K562 (cell line): ENCODE results near the gene CPSF4. TPM values are rescaled to one million over a fixed set of nuclear protein-coding genes. Genes with fewer than 3 reads are reported as not detected.

Experiments used
- ATAC-seq: fragments of 200-7000 bp; cut with Tn5 transposase; 3 replicates; pipeline ENCODE4 v1.9.1; 2020; ENCODE audit warnings: moderate library complexity
- BruUV-seq: library from RNA; stranded (reverse); fragments of 400-500 nt; replicated peaks from 2 replicates; lab custom pipeline; 2021; lab: Mats Ljungman, UMichigan
- CTCF ChIA-PET: fragments of 300-600 bp; formaldehyde crosslinking; extraction: SDS; loops from one replicate; lab custom pipeline; 2021; ENCODE audit warnings: low intra/inter-chr PET ratio; lab: Yijun Ruan, JAX
- POLR2A ChIA-PET: fragments of 300-600, 350-650 bp; sonication (Branson Sonifier 250); formaldehyde crosslinking; extraction: SDS; loops from one replicate; lab custom pipeline; 2021; ENCODE audit warnings: antibody characterized with exemption, inconsistent platforms; lab: Yijun Ruan, JAX
- DNase-seq, 4 experiments: peaks; one replicate each; pipeline versions ENCODE4 v3.0.0 to v3.0.0-alpha.2; 2011 to 2018; ENCODE audit warnings: low spot score in 3 of 4, mixed read lengths in 3 of 4; ENCODE audit errors: extremely low read depth in 1 of 4
- FAIRE-seq: peaks from 2 replicates; lab custom pipeline; 2011; peaks lifted over from hg19 to GRCh38; lab: Jason Lieb, UNC
- H2AFZ ChIP-seq: 2 replicates; pipeline ENCODE4 v1.6.0; 2011; ENCODE audit warnings: low read depth, low read length, control low read depth, inconsistent platforms
- H3K27ac ChIP-seq: fragments of 200-600 bp; 3 replicates; pipeline ENCODE4 v1.8.0; 2011; ENCODE audit warnings: low read depth, mild to moderate bottlenecking, control low read depth, inconsistent platforms, low read length, moderate library complexity, mixed read lengths; ENCODE audit errors: extremely low read depth
- H3K27me3 ChIP-seq, 2 experiments: fragments of 300-600 bp in 1 of 2; 2 replicates in 1 of 2; 3 replicates in 1 of 2; pipeline versions ENCODE4 v1.6.0 to v1.8.0; 2011; ENCODE audit warnings: inconsistent platforms in 2 of 2, low read length in 2 of 2, mild to moderate bottlenecking in 1 of 2, mixed read lengths in 1 of 2, moderate library complexity in 1 of 2; ENCODE audit not compliant: control insufficient read depth in 2 of 2, insufficient read depth in 2 of 2
- H3K36me3 ChIP-seq: fragments of 300-600 bp; 3 replicates; pipeline ENCODE4 v1.8.0; 2011; ENCODE audit warnings: mild to moderate bottlenecking, low read length, inconsistent platforms; ENCODE audit not compliant: control insufficient read depth, insufficient read depth
- H3K4me1 ChIP-seq, 2 experiments: fragments of 200-600 bp in 1 of 2; replicated peaks in 1 of 2; 2 replicates in 1 of 2; 3 replicates in 1 of 2; pipeline versions ENCODE4 v1.5.1 to v1.8.0; 2011; ENCODE audit warnings: inconsistent platforms in 2 of 2, low read length in 2 of 2, mild to moderate bottlenecking in 1 of 2, mixed read lengths in 1 of 2, moderate library complexity in 1 of 2; ENCODE audit not compliant: control insufficient read depth in 2 of 2, insufficient read depth in 2 of 2
- H3K4me2 ChIP-seq: 2 replicates; pipeline ENCODE4 v1.6.1; 2011; ENCODE audit warnings: low read length, control low read depth, inconsistent platforms, mixed read lengths; ENCODE audit not compliant: insufficient read depth
- H3K4me3 ChIP-seq: fragments of 200-600 bp; sonication (generic), shearing (Covaris generic); 2 replicates; pipeline ENCODE4 v1.5.1; 2016; ENCODE audit warnings: control low read depth, inconsistent platforms
- H3K79me2 ChIP-seq: fragments of 200-600 bp; 3 replicates; pipeline ENCODE4 v1.8.0; 2011; ENCODE audit warnings: low read length, inconsistent platforms; ENCODE audit not compliant: control insufficient read depth, insufficient read depth
- H3K9ac ChIP-seq, 2 experiments: 2 replicates each; pipeline versions ENCODE4 v1.6.0 to v1.6.1; 2011; ENCODE audit warnings: low read depth in 2 of 2, low read length in 2 of 2, control low read depth in 1 of 2, inconsistent platforms in 1 of 2, mild to moderate bottlenecking in 1 of 2, mixed read lengths in 1 of 2; ENCODE audit not compliant: insufficient read depth in 1 of 2
- H3K9me1 ChIP-seq: one replicate; pipeline ENCODE4 v1.6.0; 2011; ENCODE audit warnings: inconsistent platforms, mild to moderate bottlenecking, low read length, moderate library complexity; ENCODE audit not compliant: control insufficient read depth, insufficient read depth
- H3K9me3 ChIP-seq: replicated peaks from 2 replicates; pipeline ENCODE4 v1.5.1; 2011; ENCODE audit warnings: low read depth, low read length, inconsistent platforms; ENCODE audit not compliant: control insufficient read depth, insufficient read depth
- H4K20me1 ChIP-seq: replicated peaks from 2 replicates; pipeline ENCODE4 v1.6.1; 2011; ENCODE audit warnings: low read length, inconsistent platforms, mixed read lengths; ENCODE audit not compliant: control insufficient read depth, insufficient read depth
- ELF1 ChIP-seq: fragments of 200-800 bp; sonication (Bioruptor generic); IDR thresholded peaks from 2 replicates; pipeline ENCODE4 v1.6.1; 2016; ENCODE audit warnings: missing genetic modification characterization, missing compliant biosample characterization
- POLR3A ChIP-seq: IDR thresholded peaks from 2 replicates; pipeline ENCODE4 v1.6.1; 2011; ENCODE audit warnings: borderline replicate concordance, mild to moderate bottlenecking, moderate library complexity; ENCODE audit not compliant: insufficient read length, insufficient read depth; ENCODE audit errors: extremely low read depth
- WGBS: fragments of 100-300 bp; shearing (Covaris generic); methylation state at CpG from one replicate; pipeline ENCODE4 v1.1.6; 2016; ENCODE audit warnings: low coverage, mixed read lengths; ENCODE audit not compliant: insufficient coverage; ENCODE audit errors: missing lambda C conversion rate; 5-methylcytosine and 5-hydroxymethylcytosine counted together
- in situ Hi-C: fragments of 300-500 bp; cut with MboI; formaldehyde crosslinking; loops from 4 replicates; pipeline ENCODE4 v1.15.0; 2018; ENCODE audit warnings: inconsistent platforms, mixed read lengths
- intact Hi-C: fragments of 100-400 bp; cut with micrococcal nuclease; formaldehyde crosslinking; loops from 2 replicates; pipeline ENCODE4 v1.14.2; 2022
- polyA plus RNA-seq, 8 experiments: library from polyadenylated mRNA; depleted of rRNA in 4 of 8; stranded (reverse) in 5 of 8; unstranded in 3 of 8; fragments of >200 nt; fragmentation: Nextera tagmentation in 2 of 8; fragmentation: Illumina TruSeq in 1 of 8; extraction: Ambion mirVana in 2 of 8; extraction: Trizol in 1 of 8; gene quantifications; 2 replicates each; pipeline versions ENCODE4 v1.2.1 to v1.2.3, GENCODE V29; 2011 to 2014; ENCODE audit warnings: inconsistent platforms in 1 of 8, missing spikeins in 1 of 8
- total RNA-seq, 7 experiments: library from RNA; depleted of rRNA in 6 of 7; stranded (reverse); fragments of >200 nt in 6 of 7; fragmentation: Illumina TruSeq in 2 of 7; extraction: Trizol in 2 of 7; gene quantifications; 2 replicates each; pipeline versions ENCODE4 v1.2.1 to v1.2.3, GENCODE V29; 2011 to 2021; ENCODE audit warnings: low replicate concordance in 1 of 7

CPSF4 gene
- total and polyA plus RNA-seq, 9 of the 15 experiments (the other 6 are each of a cell fraction or from before 2014, with no cell fraction given): 16.9 to 118 (median 71.7) TPM

GRCh38 chr7:99469381-99470065, 30.8 kb downstream of the CPSF4 start:
- ATAC-seq (no peak), DNase-seq (no peak), FAIRE-seq (no peak)
- Histone ChIP-seq H2AFZ (0 out of 2 replicates have a peak overlapping the region, but pooled peaks have one; percentile 27), H3K9ac (no peak overlapping the region), H3K9me3 (no peaks in the 10 kb centered on the region), H4K20me1 (no peaks in the 10 kb centered on the region), H3K4me1 (peaks cover 7 to 31% of the 10 kb centered on the region in 2 experiments; a peak in 4 of 5 replicates), H3K79me2 (peaks cover 42% of the 10 kb centered on the region), H3K4me2 (no peak overlapping the region), H3K36me3 (peaks cover 15% of the 10 kb centered on the region; the same call in 1 of the 3 replicates), H3K27me3 (no peaks in the 10 kb centered on the region), H3K4me3 (no peak overlapping the region), H3K9me1 (no peaks in the 10 kb centered on the region), H3K27ac (no peak overlapping the region)
- intact Hi-C loops: loop anchor here (10.0 kb wide), 1 partner anchor 85 kb away; the partner anchor contains the start of genes FAM200A and ZNF655
- no TSS peak for BruUV-seq
- in situ Hi-C loops: no loop called here
- ChIA-PET CTCF (no interaction called here), POLR2A (interaction anchor here (1.1 to 2.0 kb wide), 2 partner anchors 35 to 89 kb away, joined by 4 to 5 read pairs; partner anchors contain the start of genes ZKSCAN5 and ZNF655)
- no peak for TF ChIP-seq ELF1 (tag)
- peak; percentile 23 for TF ChIP-seq POLR3A
- WGBS: 81% methylated on average over 23 of the region's 23 CpGs
